ENCODE results near the gene PRKRA. TPM values are rescaled to one million over a fixed set of nuclear protein-coding genes. Genes with fewer than 3 reads are reported as not detected.
"Not testable (repeated sequence)": the region's sequence is repeated elsewhere in the genome, so short reads cannot be mapped to it uniquely, and the experiment has no call there.

The PRKRA gene
- total RNA-seq, 1 donor from 2014 or later = 45.4 TPM

GRCh38 chr2:178471313-178471712 lies 20.3 kb upstream of the PRKRA start:
- intact Hi-C loops (cut with DNase I); DNase-seq (ENCODE audit: low spot score); ATAC-seq: not testable (repeated sequence)

DNA sequence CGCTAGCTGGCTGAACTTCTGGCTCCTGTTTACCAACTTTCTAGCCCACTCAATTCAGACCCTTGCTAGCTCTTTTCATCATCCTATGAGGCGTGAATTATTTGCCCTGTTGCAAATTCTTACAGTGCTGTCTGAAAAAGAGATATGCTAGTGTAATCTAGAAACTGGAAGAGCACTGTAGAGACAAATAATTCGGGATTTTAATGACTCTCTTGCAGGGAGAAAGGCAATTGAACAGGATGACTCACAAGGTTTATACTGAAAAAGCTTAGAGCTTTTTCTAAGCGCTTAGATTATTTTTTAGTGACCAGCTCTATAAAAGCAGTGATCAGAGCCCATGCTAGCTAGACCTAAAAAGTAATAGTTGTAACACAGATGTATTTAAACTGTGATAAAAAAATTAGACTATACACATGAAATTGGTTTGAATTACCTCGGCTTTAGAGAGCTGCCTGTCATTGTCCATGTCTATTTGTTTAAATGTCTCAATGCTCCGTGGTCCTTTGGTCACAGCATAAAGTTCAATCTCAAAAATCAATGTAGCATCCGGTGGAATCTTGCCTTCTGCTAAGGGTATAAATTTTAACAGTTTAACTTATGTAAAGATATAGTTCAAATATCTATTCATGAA lies 18.4 kb upstream of the PRKRA start:
- ATAC-seq = no peak
- no peak for DNase-seq (ENCODE audit: low spot score)
- intact Hi-C loops (cut with DNase I) = no loop called here

GRCh38 chr2:178457390-178457886 lies 6.5 kb upstream of the PRKRA start:
- intact Hi-C loops (cut with DNase I) = no loop called here
- ATAC-seq = no peak
- no peak for DNase-seq (ENCODE audit: low spot score)

- ATAC-seq (no peak), DNase-seq (ENCODE audit: low spot score) (no peak)
- intact Hi-C loops (cut with DNase I) = no loop called here
Measured at GRCh38 chr2:178455947-178456346, 5.0 kb upstream of the PRKRA start.

DNA sequence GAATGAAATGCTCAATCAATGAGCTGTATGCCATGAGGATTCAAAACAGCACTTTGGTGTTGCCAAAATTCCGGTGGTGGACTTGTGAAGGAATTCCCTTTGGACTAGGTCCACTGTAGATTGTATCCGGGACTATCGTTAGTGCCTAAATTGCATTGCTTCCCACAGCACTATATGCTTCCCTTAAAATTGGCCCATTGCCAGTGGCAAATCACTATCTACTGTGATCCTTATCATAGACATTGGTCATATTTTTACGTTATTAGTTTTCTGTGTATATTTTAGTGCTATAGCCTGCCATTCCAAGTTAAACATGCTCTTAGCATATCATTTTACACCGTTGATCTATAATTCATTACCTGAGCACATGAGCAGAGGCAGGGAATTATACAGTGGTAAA lies 1.9 kb upstream of the PRKRA start:
- no peak for ATAC-seq
- intact Hi-C loops (cut with DNase I) = no loop called here
- no peak for DNase-seq (ENCODE audit: low spot score)

DNA sequence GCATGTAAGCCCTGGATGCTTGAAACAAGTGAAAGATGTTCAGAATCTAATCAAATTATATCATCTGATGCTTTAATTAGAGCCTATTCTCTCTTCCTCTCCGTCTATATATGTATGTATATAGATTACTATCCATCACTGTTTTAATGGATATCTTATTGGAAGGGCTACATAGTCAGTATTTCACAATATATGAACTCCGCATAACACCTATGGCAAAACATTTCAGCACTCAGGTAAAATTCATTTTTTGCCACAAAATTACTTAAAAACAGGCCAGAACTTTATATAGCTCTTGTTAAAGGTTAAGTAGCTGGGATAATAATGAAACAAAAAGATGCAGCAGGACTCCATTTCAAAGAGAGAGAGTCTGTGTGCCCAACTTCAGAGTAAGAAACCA lies 1.4 kb upstream of the PRKRA start:
- intact Hi-C loops (cut with DNase I) = no loop called here
- no peak for DNase-seq (ENCODE audit: low spot score)
- ATAC-seq = no peak

- no peak for ATAC-seq
- DNase-seq (ENCODE audit: low spot score) = no peak
- intact Hi-C loops (cut with DNase I) = no loop called here
Measured at GRCh38 chr2:178450524-178450773, 526 bp downstream of the PRKRA start.

- no peak for DNase-seq (ENCODE audit: low spot score)
- no peak for ATAC-seq
- intact Hi-C loops (cut with DNase I) = no loop called here
Measured at GRCh38 chr2:178449700-178450523, 1.1 kb downstream of the PRKRA start.

- intact Hi-C loops (cut with DNase I) = no loop called here
- ATAC-seq = no peak
- DNase-seq (ENCODE audit: low spot score) = no peak
Measured at GRCh38 chr2:178448968-178449661, 1.9 kb downstream of the PRKRA start.

DNA sequence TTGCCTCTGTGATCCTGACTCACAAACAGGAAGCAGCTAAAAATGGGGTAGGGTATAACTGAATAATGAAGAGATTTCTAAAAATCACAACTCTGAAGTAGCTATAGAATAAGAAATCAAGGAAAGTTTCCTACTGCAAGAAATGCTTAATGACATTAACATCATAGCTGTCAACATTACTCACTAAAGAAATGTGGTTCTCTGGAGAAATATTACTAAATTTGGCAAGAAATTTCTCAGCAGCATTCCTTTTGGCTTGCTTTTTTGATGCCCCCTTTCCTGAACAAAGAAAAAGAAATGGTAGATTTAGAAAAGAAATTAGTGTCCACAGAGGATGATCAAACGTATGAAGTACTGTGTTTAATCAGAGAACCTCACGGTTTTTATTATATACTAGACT lies 9.5 kb downstream of the PRKRA start:
- intact Hi-C loops (cut with DNase I) = no loop called here
- DNase-seq (ENCODE audit: low spot score) = no peak
- ATAC-seq = no peak

DNA sequence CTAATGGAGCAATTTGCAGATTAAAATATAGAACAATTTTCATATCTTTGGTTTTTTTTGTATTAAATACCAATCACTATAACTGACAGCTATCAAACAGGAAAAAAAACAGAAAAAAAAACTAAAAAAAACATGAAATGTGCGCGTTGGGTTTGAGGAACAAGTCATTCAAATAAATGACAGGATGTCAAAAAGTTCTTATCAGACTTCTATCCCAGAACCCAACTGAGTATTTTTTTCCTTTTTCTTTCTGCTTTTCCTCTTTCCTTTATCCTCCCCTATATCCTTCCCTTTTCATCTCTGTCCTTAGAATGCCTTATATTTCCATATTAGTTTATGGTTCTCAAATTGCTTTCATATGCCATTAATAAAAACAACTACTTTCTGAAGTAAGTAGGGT lies 14.3 kb downstream of the PRKRA start:
- no peak for DNase-seq (ENCODE audit: low spot score)
- ATAC-seq = no peak
- intact Hi-C loops (cut with DNase I) = no loop called here

DNA sequence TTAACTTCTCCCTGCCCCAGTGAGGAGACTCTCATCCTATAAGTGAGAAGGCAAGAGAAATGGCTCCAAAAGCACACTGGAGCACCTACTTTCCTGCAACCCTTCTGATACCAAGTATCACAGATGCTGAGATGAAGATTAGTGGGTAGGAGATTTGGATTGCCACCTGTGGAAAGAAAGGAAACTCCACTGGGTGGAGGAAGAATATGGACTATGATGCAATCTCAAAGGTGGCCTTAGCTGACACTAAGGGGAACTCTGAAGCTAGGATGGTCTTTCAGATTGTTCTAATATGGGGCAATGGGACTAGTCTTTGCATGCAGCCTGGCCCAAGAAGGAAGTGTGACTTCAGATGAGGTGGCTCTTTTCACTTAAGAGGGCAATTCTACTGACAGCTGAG lies 21.6 kb downstream of the PRKRA start:
- DNase-seq (ENCODE audit: low spot score) (no peak), ATAC-seq (no peak)
- intact Hi-C loops (cut with DNase I) = no loop called here

- ATAC-seq (no peak), DNase-seq (ENCODE audit: low spot score) (no peak)
- intact Hi-C loops (cut with DNase I) = no loop called here
Measured at GRCh38 chr2:178428396-178428806, 22.6 kb downstream of the PRKRA start.

- no peak for DNase-seq (ENCODE audit: low spot score)
- no peak for ATAC-seq
- intact Hi-C loops (cut with DNase I) = no loop called here
Measured at GRCh38 chr2:178427458-178427857, 23.5 kb downstream of the PRKRA start.

- DNase-seq (ENCODE audit: low spot score) (no peak), ATAC-seq (no peak)
- intact Hi-C loops (cut with DNase I) = no loop called here
Measured at GRCh38 chr2:178426388-178426787, 24.6 kb downstream of the PRKRA start.

DNA sequence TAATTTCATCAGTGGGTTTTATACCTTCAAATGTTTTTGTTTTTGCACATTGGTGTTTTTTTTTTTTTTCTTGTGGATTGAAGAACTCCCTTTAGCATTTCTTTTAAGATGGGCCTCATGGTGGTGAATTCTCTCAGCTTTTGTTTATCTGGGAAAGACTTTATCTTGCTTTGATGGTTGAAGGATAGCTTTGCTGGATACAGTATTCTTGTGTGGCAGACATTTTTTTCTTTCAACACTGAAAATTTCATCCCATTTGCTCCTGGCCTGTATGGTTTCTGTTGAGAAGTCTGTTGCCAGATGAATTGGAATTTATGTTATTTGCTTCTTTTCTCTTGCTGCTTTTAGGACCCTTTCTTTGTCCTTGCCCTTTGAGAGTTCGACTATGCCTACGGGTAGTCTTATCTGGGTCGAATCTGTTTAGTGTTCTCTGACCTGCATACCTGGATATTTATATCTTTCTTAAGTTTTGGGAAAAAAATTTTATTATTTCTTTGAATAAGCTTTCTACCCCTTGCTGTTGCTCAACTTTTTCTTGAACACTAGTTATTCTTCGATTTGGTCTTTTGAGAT lies 25.6 kb downstream of the PRKRA start:
- intact Hi-C loops (cut with DNase I) = no loop called here
- DNase-seq (ENCODE audit: low spot score) = no peak
- ATAC-seq = no peak

DNA sequence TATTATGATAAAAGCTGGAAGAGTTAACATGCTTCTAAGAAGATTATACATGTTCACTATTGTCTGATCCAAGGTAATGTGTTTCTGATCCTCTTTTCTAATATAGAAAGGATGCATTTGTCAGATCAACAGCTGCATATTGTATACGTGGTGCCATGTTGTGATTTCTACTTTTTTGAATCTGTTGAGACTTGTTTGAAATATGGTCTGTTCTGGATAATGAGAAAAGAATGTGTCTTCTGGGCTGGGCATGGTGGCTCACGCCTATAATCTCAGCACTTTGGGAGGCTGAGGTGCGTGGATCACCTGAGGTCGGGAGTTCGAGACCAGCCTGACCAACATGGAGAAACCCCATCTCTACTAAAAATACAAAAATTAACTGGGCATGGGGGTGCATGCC lies 27.2 kb downstream of the PRKRA start:
- ATAC-seq; intact Hi-C loops (cut with DNase I); DNase-seq (ENCODE audit: low spot score): not testable (repeated sequence)

DNA sequence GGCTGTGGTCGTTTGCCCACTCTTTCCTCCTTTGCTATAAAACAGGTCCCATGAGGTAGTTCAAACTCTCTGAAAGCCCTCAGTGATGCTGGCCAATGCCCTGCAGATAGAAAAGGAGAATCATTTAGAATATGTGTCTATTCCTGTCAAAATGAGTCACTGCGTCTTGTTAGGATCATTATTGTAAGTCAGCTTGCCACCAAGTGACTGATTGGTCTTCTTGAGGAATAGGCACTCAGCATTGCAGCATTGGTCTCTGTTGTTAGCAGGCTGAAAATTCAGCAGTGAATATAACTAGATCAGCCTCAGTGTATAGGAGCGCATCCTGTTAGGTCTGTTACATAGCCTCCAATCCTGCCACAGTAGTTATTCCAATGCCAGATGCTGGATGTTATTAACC lies 28.9 kb downstream of the PRKRA start:
- no peak for ATAC-seq
- DNase-seq (ENCODE audit: low spot score) = no peak
- intact Hi-C loops (cut with DNase I) = no loop called here

GRCh38 chr2:178420463-178420999 lies 30.4 kb downstream of the PRKRA start:
- intact Hi-C loops (cut with DNase I) = no loop called here
- DNase-seq (ENCODE audit: low spot score) = no peak
- ATAC-seq = no peak

DNA sequence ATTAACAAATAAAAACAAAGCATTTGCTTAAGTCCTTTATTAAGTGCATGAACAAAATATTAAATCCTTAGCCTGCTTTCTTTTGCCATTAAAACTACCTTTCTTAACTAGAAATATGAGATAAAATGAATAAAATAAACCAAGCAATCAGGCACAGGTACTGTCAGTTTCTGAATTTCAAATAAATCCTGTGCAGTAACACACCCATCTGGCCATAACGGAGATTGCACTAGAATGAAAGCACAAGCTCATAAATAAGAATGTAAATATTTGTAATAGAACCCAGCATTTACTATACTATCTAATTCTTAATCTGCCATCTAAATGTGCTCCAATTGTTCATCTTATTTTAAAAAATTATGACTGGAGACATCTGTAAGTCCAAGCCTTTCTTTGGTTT lies 31.9 kb downstream of the PRKRA start:
- ATAC-seq (no peak), DNase-seq (ENCODE audit: low spot score) (no peak)
- intact Hi-C loops (cut with DNase I) = no loop called here

Data from sciatic nerve (tissue), 2 donors.